Fibroblast of lung (primary cell): ENCODE data around the gene NOX3. TPM values are rescaled to one million over a fixed set of nuclear protein-coding genes. Genes with fewer than 3 reads are reported as not detected.
A peak's percentile ranks its signal among the peaks of the same experiment; 100 is the strongest.

Source experiments
- DNase-seq, 2 donors: peaks; one replicate each; pipeline versions ENCODE4 v3.0.0 to v3.0.0-alpha.2; 2010; ENCODE audit warnings: low read depth in 2 of 2
- H2AFZ ChIP-seq: 2 replicates; pipeline ENCODE4 v1.5.1; 2012; ENCODE audit warnings: low read length, control low read depth, inconsistent platforms
- H3K27ac ChIP-seq: 2 replicates; pipeline ENCODE4 v1.5.1; 2011; ENCODE audit warnings: low read length, control low read depth; ENCODE audit not compliant: insufficient read depth
- H3K27me3 ChIP-seq: 2 replicates; pipeline ENCODE4 v1.5.1; 2011; ENCODE audit warnings: mild to moderate bottlenecking, low read length; ENCODE audit not compliant: control insufficient read depth, insufficient read depth
- H3K36me3 ChIP-seq: 2 replicates; pipeline ENCODE4 v1.5.1; 2011; ENCODE audit warnings: low read length; ENCODE audit not compliant: control insufficient read depth, insufficient read depth
- H3K4me1 ChIP-seq: 2 replicates; pipeline ENCODE4 v1.5.1; 2011; ENCODE audit warnings: low read length; ENCODE audit not compliant: control insufficient read depth, insufficient read depth; ENCODE audit errors: extremely low read depth
- H3K4me2 ChIP-seq: 2 replicates; pipeline ENCODE4 v1.5.1; 2011; ENCODE audit warnings: low read length, control low read depth; ENCODE audit not compliant: insufficient read depth; ENCODE audit errors: extremely low read depth
- H3K4me3 ChIP-seq, 4 experiments: fragments of 200-600 bp in 1 of 4; sonication (generic) in 1 of 4; replicated peaks in 1 of 4; 2 replicates each; pipeline ENCODE4 v1.5.1; 2011 to 2016; ENCODE audit warnings: low read length in 4 of 4, low read depth in 3 of 4, mild to moderate bottlenecking in 3 of 4, control low read depth in 2 of 4, inconsistent platforms in 1 of 4, mixed read lengths in 1 of 4; ENCODE audit not compliant: insufficient read depth in 1 of 4; ENCODE audit errors: control extremely low read depth in 1 of 4
- H3K79me2 ChIP-seq: 2 replicates; pipeline ENCODE4 v1.5.1; 2012; ENCODE audit warnings: mild to moderate bottlenecking, low read length, inconsistent platforms; ENCODE audit not compliant: control insufficient read depth, insufficient read depth
- H3K9ac ChIP-seq: 2 replicates; pipeline ENCODE4 v1.5.1; 2011; ENCODE audit warnings: mild to moderate bottlenecking, low read length, control low read depth; ENCODE audit not compliant: insufficient read depth
- H3K9me3 ChIP-seq: 2 replicates; pipeline ENCODE4 v1.5.1; 2012; ENCODE audit warnings: low read depth, low read length; ENCODE audit not compliant: control insufficient read depth, insufficient read depth
- H4K20me1 ChIP-seq: 2 replicates; pipeline ENCODE4 v1.5.1; 2011; ENCODE audit warnings: low read length; ENCODE audit not compliant: control insufficient read depth, insufficient read depth; ENCODE audit errors: extremely low read depth
- CTCF ChIP-seq, 2 donors: IDR thresholded peaks in 1 of 2; conservative IDR thresholded peaks in 1 of 2; 1 replicate in 1 of 2; 2 replicates in 1 of 2; pipeline ENCODE4 v1.5.1; 2011 to 2012; ENCODE audit warnings: low read length in 2 of 2, control low read depth in 1 of 2, inconsistent platforms in 1 of 2, low read depth in 1 of 2, mild to moderate bottlenecking in 1 of 2
- EZH2 ChIP-seq: IDR thresholded peaks from 2 replicates; pipeline ENCODE4 v1.5.1; 2012; ENCODE audit warnings: low read length, control low read depth, mild to moderate bottlenecking; ENCODE audit errors: missing control alignments
- polyA plus RNA-seq, 2 donors: library from polyadenylated mRNA; depleted of rRNA in 1 of 2; stranded (reverse) in 1 of 2; unstranded in 1 of 2; fragments of >200 nt; gene quantifications; 2 replicates each; pipeline ENCODE4 v1.2.1, GENCODE V29; 2011 to 2012; ENCODE audit warnings: missing spikeins in 1 of 2
- total RNA-seq: library from RNA; depleted of rRNA; stranded (reverse); fragments of >200 nt; gene quantifications from 2 replicates; pipeline ENCODE4 v1.2.1, GENCODE V29; 2014

The NOX3 gene
- total and polyA plus RNA-seq, 2 donors (not counting 1 experiment from before 2014, with no cell fraction given): not detected

- Histone ChIP-seq H3K9ac (no peak overlapping the region), H3K27me3 (no peaks in the 10 kb centered on the region), H3K9me3 (no peaks in the 10 kb centered on the region), H2AFZ (peak overlapping the region; percentile 17), H3K79me2 (no peaks in the 10 kb centered on the region), H4K20me1 (no peaks in the 10 kb centered on the region), H3K4me2 (peak overlapping the region; percentile 61), H3K36me3 (no peaks in the 10 kb centered on the region), H3K27ac (no peak overlapping the region), H3K4me1 (peaks cover 6% of the 10 kb centered on the region), H3K4me3 (peak overlapping the region in 1 of 4 experiments; percentile 10)
- DNase-seq: peak in 1 of 2 donors; percentile 6
- no peak for TF ChIP-seq CTCF (conservative IDR thresholded peaks at IDR 0.05 in 1 of 2, IDR thresholded peaks at IDR 0.05 in 1 of 2; ENCODE audit: low read depth in 1 of 2, low read length in 2 of 2)
- TF ChIP-seq EZH2: no peak
Observed at GRCh38 chr6:155417454-155417853, 38.2 kb downstream of the NOX3 start.

DNA sequence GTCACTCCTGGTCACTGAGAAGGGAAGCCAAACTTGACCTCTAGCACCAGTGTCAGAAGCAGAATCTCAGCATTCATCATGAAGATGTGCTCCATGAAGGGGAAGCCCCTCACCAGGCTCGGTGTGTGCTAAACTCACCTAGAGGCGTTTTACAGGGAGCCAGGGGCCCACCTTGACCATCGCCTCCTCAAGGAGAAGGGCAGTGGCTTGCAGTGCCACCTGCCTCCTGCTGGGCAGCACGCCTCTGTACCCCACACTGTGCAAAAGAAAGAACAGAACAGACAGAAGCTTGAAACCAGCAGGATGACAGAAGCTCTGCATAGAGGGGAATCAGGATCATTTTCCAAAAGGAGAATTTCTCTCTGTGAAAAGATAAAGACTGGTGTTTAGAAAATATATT, 39.7 kb downstream of the NOX3 start:
- H3K79me2 ChIP-seq: no peaks in the 10 kb centered on the region
- no peak overlapping the region for H3K4me2 ChIP-seq
- H3K4me1 ChIP-seq: peaks cover 6% of the 10 kb centered on the region
- H3K9ac ChIP-seq: no peak overlapping the region
- H3K9me3 ChIP-seq: no peaks in the 10 kb centered on the region
- H4K20me1 ChIP-seq: no peaks in the 10 kb centered on the region
- no peak overlapping the region for H3K27ac ChIP-seq
- TF ChIP-seq EZH2 (no peak), CTCF (conservative IDR thresholded peaks at IDR 0.05 in 1 of 2, IDR thresholded peaks at IDR 0.05 in 1 of 2; ENCODE audit: low read depth in 1 of 2, low read length in 2 of 2) (no peak)
- DNase-seq: no peak
- no peaks in the 10 kb centered on the region for H3K36me3 ChIP-seq
- H2AFZ ChIP-seq: no peak overlapping the region
- H3K27me3 ChIP-seq: no peaks in the 10 kb centered on the region
- no peak overlapping the region for H3K4me3 ChIP-seq

DNA sequence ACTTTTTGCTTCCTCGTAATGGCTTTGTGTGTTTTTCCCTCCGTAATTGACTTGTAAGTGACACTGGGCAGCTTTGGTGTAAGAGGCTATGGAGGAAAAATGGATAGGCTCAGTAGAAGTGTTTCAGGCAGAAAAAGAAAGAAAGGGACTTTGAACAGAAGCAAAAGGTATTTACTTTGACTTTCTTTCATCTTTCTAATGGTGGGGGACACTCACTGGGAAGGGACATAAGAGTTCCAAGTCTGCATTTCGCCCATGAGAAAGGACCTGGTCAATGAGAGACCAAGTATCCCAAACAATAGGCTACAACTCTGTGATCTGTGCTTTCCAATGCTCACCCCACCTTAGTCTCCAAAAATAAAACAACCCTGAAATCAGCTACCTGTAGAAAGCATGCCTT, 41.6 kb downstream of the NOX3 start:
- H3K9ac ChIP-seq: no peak overlapping the region
- no peak overlapping the region for H3K4me3 ChIP-seq
- no peaks in the 10 kb centered on the region for H3K9me3 ChIP-seq
- no peaks in the 10 kb centered on the region for H3K36me3 ChIP-seq
- peaks cover 6% of the 10 kb centered on the region for H3K4me1 ChIP-seq
- H4K20me1 ChIP-seq: no peaks in the 10 kb centered on the region
- TF ChIP-seq EZH2 (no peak), CTCF (conservative IDR thresholded peaks at IDR 0.05 in 1 of 2, IDR thresholded peaks at IDR 0.05 in 1 of 2; ENCODE audit: low read depth in 1 of 2, low read length in 2 of 2) (no peak)
- no peak overlapping the region for H3K27ac ChIP-seq
- no peaks in the 10 kb centered on the region for H3K79me2 ChIP-seq
- H3K27me3 ChIP-seq: no peaks in the 10 kb centered on the region
- H3K4me2 ChIP-seq: no peak overlapping the region
- H2AFZ ChIP-seq: no peak overlapping the region
- DNase-seq: no peak
